ENCODE results near the gene STX4. TPM values are rescaled to one million over a fixed set of nuclear protein-coding genes. Genes with fewer than 3 reads are reported as not detected.

Gene STX4
- total RNA-seq, 1 experiment from 2014 or later, result 32.3 TPM

GRCh38 chr16:30998852-30999761 is 34.3 kb upstream of the STX4 start:
- Mint-ChIP-seq H3K27ac (no peak overlapping the region), H3K4me1 (peaks cover 18 to 26% of the 10 kb centered on the region in 2 experiments), H3K36me3 (ENCODE audit: insufficient read depth in 1 of 3, low read depth in 3 of 3) (peaks cover 0 to 3% (median 2%) of the 10 kb centered on the region in 3 experiments; a peak in 2 of 7 replicates), H3K9me3 (no peaks in the 10 kb centered on the region), H3K27me3 (ENCODE audit: low read depth) (peaks cover 10% of the 10 kb centered on the region; the same call in 1 of the 2 replicates), H3K4me3 (no peak overlapping the region)
- no peak overlapping the region for H2BK15ac ChIP-seq (ENCODE audit: low read depth, low read length)
- no peak overlapping the region for H3K9ac ChIP-seq (ENCODE audit: extremely low read depth, insufficient read length, low read length)
- H3K27ac ChIP-seq (ENCODE audit: insufficient read length, low read depth, low read length), result no peak overlapping the region
- H3K4me2 ChIP-seq (ENCODE audit: insufficient read depth, insufficient read length, low read length), result no peak overlapping the region
- H2BK20ac ChIP-seq (ENCODE audit: low read depth, low read length, poor library complexity, severe bottlenecking), result no peak overlapping the region
- no peak overlapping the region for H3K4ac ChIP-seq (ENCODE audit: low read depth, low read length)
- no peak overlapping the region for H2AFZ ChIP-seq (ENCODE audit: low read length)
- H2BK120ac ChIP-seq (ENCODE audit: low read depth, low read length, poor library complexity, severe bottlenecking), result no peak overlapping the region
- H3K79me2 ChIP-seq (ENCODE audit: insufficient read depth, low read length), result no peaks in the 10 kb centered on the region; the same call in 1 of the 2 replicates
- no peak overlapping the region for H4K8ac ChIP-seq (replicated peaks; ENCODE audit: insufficient read length, low read depth, low read length)
- H3K23me2 ChIP-seq (ENCODE audit: insufficient read length, low read depth, low read length, poor library complexity, severe bottlenecking), result peaks cover 12% of the 10 kb centered on the region
- H3K23ac ChIP-seq (ENCODE audit: insufficient read length, low read depth, low read length), result no peak overlapping the region
- H4K5ac ChIP-seq (ENCODE audit: insufficient read length, low read depth, low read length), result no peak overlapping the region
- H2BK12ac ChIP-seq (ENCODE audit: insufficient read length, low read depth, low read length), result no peak overlapping the region
- H3T11ph ChIP-seq (ENCODE audit: low read length), result no peak overlapping the region
- no peak overlapping the region for H4K91ac ChIP-seq (ENCODE audit: insufficient read length, low read depth, low read length)
- H3K14ac ChIP-seq (ENCODE audit: insufficient read depth, low read length), result no peak overlapping the region
- TF ChIP-seq, protein P1, sequence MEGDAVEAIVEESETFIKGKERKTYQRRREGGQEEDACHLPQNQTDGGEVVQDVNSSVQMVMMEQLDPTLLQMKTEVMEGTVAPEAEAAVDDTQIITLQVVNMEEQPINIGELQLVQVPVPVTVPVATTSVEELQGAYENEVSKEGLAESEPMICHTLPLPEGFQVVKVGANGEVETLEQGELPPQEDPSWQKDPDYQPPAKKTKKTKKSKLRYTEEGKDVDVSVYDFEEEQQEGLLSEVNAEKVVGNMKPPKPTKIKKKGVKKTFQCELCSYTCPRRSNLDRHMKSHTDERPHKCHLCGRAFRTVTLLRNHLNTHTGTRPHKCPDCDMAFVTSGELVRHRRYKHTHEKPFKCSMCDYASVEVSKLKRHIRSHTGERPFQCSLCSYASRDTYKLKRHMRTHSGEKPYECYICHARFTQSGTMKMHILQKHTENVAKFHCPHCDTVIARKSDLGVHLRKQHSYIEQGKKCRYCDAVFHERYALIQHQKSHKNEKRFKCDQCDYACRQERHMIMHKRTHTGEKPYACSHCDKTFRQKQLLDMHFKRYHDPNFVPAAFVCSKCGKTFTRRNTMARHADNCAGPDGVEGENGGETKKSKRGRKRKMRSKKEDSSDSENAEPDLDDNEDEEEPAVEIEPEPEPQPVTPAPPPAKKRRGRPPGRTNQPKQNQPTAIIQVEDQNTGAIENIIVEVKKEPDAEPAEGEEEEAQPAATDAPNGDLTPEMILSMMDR (conservative IDR thresholded peaks at IDR 0.05), result no peak
- no peak overlapping the region for H3K56ac ChIP-seq (ENCODE audit: insufficient read length, low read depth, low read length)
- no peaks in the 10 kb centered on the region for H4K20me1 ChIP-seq (ENCODE audit: control insufficient read depth, insufficient read depth, insufficient read length)
- H3K18ac ChIP-seq (ENCODE audit: insufficient read length, low read depth, low read length), result no peak overlapping the region
- H3K4me1 ChIP-seq (ENCODE audit: insufficient read depth, low read length), result no peaks in the 10 kb centered on the region
- H3K9me3 ChIP-seq (ENCODE audit: control insufficient read depth, low read depth, low read length), result no peaks in the 10 kb centered on the region
- H3K79me1 ChIP-seq (ENCODE audit: insufficient read depth, low read depth, low read length, poor library complexity, severe bottlenecking), result no peaks in the 10 kb centered on the region
- H2AK5ac ChIP-seq (ENCODE audit: insufficient read length, low read length), result no peak overlapping the region
- DNase-seq, result no peak
- no peak overlapping the region for H2BK5ac ChIP-seq (ENCODE audit: insufficient read length, low read length)
- WGBS (ENCODE audit: extremely low coverage, insufficient read length, low lambda C conversion rate), result no CpG with 5 or more reads among the region's 6 CpGs
- no peaks in the 10 kb centered on the region for H3K27me3 ChIP-seq (ENCODE audit: insufficient read depth, low read length)
